Measurements from ENCODE around the gene ITGAL.
A peak's percentile ranks its signal among the peaks of the same experiment; 100 is the strongest.

DNA sequence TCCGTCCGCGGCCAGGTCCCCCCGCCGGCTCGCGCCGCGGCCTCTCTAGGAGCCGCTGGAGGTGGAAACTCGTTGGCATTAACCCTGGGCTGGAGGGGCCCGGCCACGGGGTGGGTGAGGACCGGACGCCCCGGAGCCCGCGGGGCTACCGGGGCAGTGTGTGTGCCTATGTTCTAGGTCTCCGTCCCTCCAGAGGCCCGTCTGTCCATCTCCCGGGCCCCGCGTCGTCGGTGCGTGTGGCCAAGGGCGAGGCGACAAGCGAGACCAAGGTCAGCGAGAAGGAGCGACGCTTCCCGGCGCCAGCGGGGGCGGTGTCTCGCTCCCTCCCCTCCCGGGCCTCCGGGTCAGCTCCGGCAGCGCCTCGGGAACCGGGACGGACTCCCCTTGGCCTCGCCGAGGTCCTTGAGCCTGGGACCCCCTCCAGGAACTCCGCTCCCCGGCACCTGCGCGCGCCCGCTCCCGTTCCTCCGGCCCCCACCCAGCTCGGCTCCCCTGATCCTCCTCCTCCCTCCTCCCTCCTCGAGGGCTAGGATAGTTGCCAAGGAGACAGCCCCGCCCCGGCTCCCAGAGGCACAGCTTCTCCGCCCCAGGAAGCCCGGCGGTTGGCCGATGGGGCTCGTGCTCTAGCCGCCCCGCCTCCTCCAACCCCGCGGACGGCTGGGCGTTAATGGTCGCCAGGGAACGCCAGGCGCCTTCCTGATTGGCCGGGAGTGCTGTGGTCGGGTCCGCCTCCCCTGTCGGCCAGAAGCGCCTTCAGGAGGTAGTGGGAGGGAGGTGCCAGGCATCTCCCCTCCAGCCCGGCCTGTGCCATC, 54.5 kb downstream of the ITGAL start:
- peak in 1 of 2 donors; percentile 82 for TF ChIP-seq POLR2A (IDR thresholded peaks at IDR 0.05)
- TF ChIP-seq, protein P1, sequence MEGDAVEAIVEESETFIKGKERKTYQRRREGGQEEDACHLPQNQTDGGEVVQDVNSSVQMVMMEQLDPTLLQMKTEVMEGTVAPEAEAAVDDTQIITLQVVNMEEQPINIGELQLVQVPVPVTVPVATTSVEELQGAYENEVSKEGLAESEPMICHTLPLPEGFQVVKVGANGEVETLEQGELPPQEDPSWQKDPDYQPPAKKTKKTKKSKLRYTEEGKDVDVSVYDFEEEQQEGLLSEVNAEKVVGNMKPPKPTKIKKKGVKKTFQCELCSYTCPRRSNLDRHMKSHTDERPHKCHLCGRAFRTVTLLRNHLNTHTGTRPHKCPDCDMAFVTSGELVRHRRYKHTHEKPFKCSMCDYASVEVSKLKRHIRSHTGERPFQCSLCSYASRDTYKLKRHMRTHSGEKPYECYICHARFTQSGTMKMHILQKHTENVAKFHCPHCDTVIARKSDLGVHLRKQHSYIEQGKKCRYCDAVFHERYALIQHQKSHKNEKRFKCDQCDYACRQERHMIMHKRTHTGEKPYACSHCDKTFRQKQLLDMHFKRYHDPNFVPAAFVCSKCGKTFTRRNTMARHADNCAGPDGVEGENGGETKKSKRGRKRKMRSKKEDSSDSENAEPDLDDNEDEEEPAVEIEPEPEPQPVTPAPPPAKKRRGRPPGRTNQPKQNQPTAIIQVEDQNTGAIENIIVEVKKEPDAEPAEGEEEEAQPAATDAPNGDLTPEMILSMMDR (IDR thresholded peaks at IDR 0.05), result peak in 4 of 6 experiments; percentile 25 to 44 (median 29)
